Stimulated activated naive B cell treated with anti-CD40 and anti-IgM and Interleukin-4, amounts not matched to agents 10 μg/mL and 1 μg/mL and 100 μg/mL, for 72 hours (primary cell): Measurements from ENCODE around the gene IAH1.

Experiments used
- ATAC-seq, 2 donors: fragments of 150-1000 bp; cut with Tn5 transposase; replicated peaks; 2 replicates each; pipeline ENCODE4 v1.10.0; 2021; ENCODE audit warnings: moderate library complexity in 1 of 2
- DNase-seq: peaks from one replicate; pipeline ENCODE4 v3.0.0; 2021
- H3K27ac Mint-ChIP-seq: one replicate; pipeline ENCODE4 v1.8.0; 2022; ENCODE audit warnings: mild to moderate bottlenecking, mixed read lengths
- H3K27me3 Mint-ChIP-seq, 2 donors: one replicate each; pipeline ENCODE4 v1.8.0; 2022; ENCODE audit warnings: mixed read lengths in 2 of 2
- H3K36me3 Mint-ChIP-seq, 2 donors: one replicate each; pipeline ENCODE4 v1.8.0; 2022; ENCODE audit warnings: mixed read lengths in 2 of 2, mild to moderate bottlenecking in 1 of 2
- H3K4me1 Mint-ChIP-seq, 2 donors: one replicate each; pipeline ENCODE4 v1.8.0; 2022; ENCODE audit warnings: mixed read lengths in 2 of 2, mild to moderate bottlenecking in 1 of 2
- H3K4me3 Mint-ChIP-seq, 2 donors: one replicate each; pipeline ENCODE4 v1.8.0; 2022; ENCODE audit warnings: mild to moderate bottlenecking in 2 of 2, mixed read lengths in 2 of 2, moderate library complexity in 1 of 2
- H3K9me3 Mint-ChIP-seq, 2 donors: one replicate each; pipeline ENCODE4 v1.8.0; 2022; ENCODE audit warnings: mixed read lengths in 2 of 2, mild to moderate bottlenecking in 1 of 2

The IAH1 gene

DNA sequence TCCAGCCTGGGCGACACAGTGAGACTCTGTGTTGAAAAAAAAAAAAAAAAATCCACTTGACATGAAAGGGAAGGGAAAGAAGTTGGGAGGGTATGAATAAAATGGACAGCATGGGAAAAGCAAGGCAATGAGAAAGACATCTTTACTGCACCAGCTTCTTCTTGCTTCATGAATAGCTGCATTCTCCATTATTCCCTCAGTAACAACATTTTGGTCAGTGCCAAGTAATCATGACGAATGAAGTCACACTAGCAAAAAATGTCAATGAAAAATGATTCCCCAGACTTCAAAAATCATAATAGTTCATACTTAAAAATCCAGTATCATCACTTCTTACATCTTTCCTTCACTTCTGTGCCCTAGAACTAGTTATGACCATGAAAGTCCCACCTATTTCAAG is 50.9 kb downstream of the IAH1 start:
- Mint-ChIP-seq H3K4me3 (no peak overlapping the region), H3K27ac (peak overlapping the region; percentile 14), H3K36me3 (peaks cover 20 to 37% of the 10 kb centered on the region in 2 donors), H3K27me3 (no peaks in the 10 kb centered on the region), H3K4me1 (no peaks in the 10 kb centered on the region), H3K9me3 (no peaks in the 10 kb centered on the region)
- DNase-seq (no peak), ATAC-seq (no peak)

DNA sequence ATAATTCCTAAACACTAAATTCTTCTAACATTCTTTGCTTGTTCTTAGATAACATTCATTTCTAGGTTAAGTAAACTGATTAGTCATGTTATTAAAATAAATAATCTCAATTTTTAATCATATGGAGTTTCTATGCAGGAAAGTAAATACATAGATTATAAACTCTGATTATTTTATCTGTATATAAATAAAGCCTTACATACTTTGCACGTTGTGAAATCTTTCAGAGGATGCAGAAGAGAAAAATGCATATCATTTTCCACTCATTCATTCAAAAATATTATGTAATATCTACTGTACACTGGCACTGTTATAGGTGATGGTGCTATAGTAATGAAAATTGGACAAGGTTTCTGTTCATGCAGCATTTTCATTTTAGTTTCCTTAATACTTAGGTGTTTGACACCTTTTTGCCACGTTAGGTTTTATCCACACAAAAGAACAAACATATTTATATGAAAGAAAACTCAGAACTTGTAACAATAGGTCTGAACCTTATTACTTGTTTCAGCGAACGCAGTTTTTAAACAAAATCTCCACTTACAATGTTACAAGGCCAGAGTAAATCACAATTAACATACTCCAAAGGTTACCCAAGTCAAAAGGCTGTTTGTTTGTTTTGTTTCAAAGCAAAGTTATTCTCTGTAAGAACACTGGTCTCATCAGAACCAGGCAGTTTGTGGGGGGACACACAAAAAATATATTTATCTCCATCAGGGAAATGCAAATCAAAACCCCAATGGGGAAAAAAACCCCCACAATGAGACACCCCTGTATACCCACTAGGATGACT is 53.8 kb downstream of the IAH1 start:
- H3K27ac Mint-ChIP-seq, result no peak overlapping the region
- H3K36me3 Mint-ChIP-seq, result peaks cover 17 to 31% of the 10 kb centered on the region in 2 donors
- no peak overlapping the region for H3K4me3 Mint-ChIP-seq

GRCh38 chr2:9532421-9532820 is 58.1 kb downstream of the IAH1 start:
- Mint-ChIP-seq H3K4me3 (no peak overlapping the region), H3K4me1 (peaks cover 7 to 34% of the 10 kb centered on the region in 2 donors), H3K9me3 (no peaks in the 10 kb centered on the region), H3K27me3 (no peaks in the 10 kb centered on the region), H3K36me3 (peaks cover 12 to 30% of the 10 kb centered on the region in 2 donors), H3K27ac (no peak overlapping the region)
- no peak for DNase-seq
- ATAC-seq, result no peak

More for the DNA sequence above, 53.8 kb downstream of the IAH1 start:
- Mint-ChIP-seq H3K9me3 (no peaks in the 10 kb centered on the region), H3K4me1 (no peaks in the 10 kb centered on the region), H3K27me3 (no peaks in the 10 kb centered on the region)
- DNase-seq, result no peak
- ATAC-seq, result no peak

- H3K4me1 Mint-ChIP-seq, result peaks cover 11 to 46% of the 10 kb centered on the region in 2 donors
- H3K27me3 Mint-ChIP-seq, result no peaks in the 10 kb centered on the region
- DNase-seq (no peak), ATAC-seq (no peak)
- no peak overlapping the region for H3K4me3 Mint-ChIP-seq
- no peaks in the 10 kb centered on the region for H3K9me3 Mint-ChIP-seq
- H3K27ac Mint-ChIP-seq, result no peak overlapping the region
- peaks cover 9 to 23% of the 10 kb centered on the region in 2 donors for H3K36me3 Mint-ChIP-seq
Measured at GRCh38 chr2:9533663-9534062, 59.3 kb downstream of the IAH1 start.

DNA sequence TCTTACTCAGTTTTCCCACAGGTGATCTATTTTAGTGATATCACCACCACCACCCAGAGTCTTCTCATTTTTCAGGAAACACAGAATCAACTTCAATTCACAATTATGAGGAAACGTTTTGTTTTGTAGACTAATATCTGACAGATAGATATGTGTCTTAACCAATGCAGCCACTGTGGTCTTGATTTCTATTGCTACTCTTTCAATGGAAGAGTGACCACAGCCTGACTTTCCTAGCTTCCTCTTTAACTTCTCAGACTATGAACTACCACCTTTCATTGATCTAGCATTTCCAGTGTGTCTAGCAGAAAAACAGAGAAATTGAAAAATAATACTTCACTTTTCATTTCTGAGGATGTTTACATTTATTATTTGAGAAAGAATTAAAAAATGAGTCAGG is 60.8 kb downstream of the IAH1 start:
- Mint-ChIP-seq H3K36me3 (peaks cover 10 to 18% of the 10 kb centered on the region in 2 donors), H3K4me1 (peaks cover 18 to 56% of the 10 kb centered on the region in 2 donors), H3K4me3 (no peak overlapping the region), H3K27me3 (no peaks in the 10 kb centered on the region), H3K27ac (no peak overlapping the region), H3K9me3 (no peaks in the 10 kb centered on the region)
- ATAC-seq (peak; percentile 93 to 94), DNase-seq (no peak)

- Mint-ChIP-seq H3K27me3 (no peaks in the 10 kb centered on the region), H3K36me3 (peaks cover 10 to 18% of the 10 kb centered on the region in 2 donors), H3K9me3 (no peaks in the 10 kb centered on the region), H3K4me3 (peak overlapping the region in 1 of 2 donors; percentile 8), H3K27ac (no peak overlapping the region), H3K4me1 (peaks cover 22 to 68% of the 10 kb centered on the region in 2 donors)
- ATAC-seq, result no peak
- no peak for DNase-seq
Measured at GRCh38 chr2:9536504-9536903, 62.2 kb downstream of the IAH1 start.

- DNase-seq, result no peak
- H3K4me1 Mint-ChIP-seq, result peaks cover 23 to 74% of the 10 kb centered on the region in 2 donors
- ATAC-seq, result no peak
- H3K27ac Mint-ChIP-seq, result peak overlapping the region; percentile 42
- H3K27me3 Mint-ChIP-seq, result no peaks in the 10 kb centered on the region
- H3K4me3 Mint-ChIP-seq, result peak overlapping the region in 1 of 2 donors; percentile 37
- H3K36me3 Mint-ChIP-seq, result peaks cover 11 to 18% of the 10 kb centered on the region in 2 donors
- no peaks in the 10 kb centered on the region for H3K9me3 Mint-ChIP-seq
Measured at GRCh38 chr2:9538000-9538507, 63.7 kb downstream of the IAH1 start.
